ENCODE results near the gene CFAP65.

- TF ChIP-seq POLR2A (IDR thresholded peaks at IDR 0.05): no peak
- TF ChIP-seq CTCF (IDR thresholded peaks at IDR 0.05): no peak
These were observed 38.1 kb upstream of the CFAP65 start for GRCh38 chr2:219079417-219079816.

All from right lobe of liver (tissue), 4 donors.